DMS153 treated with DMSO at 0.1 percent for 48 hours (cell line): ENCODE measurements around the gene CASP6.

Experiments
- DNase-seq: peaks from one replicate; lab custom pipeline; 2025; ENCODE audit not compliant: unreplicated experiment; lab: John Stamatoyannopoulos, UW

CASP6 gene

DNA sequence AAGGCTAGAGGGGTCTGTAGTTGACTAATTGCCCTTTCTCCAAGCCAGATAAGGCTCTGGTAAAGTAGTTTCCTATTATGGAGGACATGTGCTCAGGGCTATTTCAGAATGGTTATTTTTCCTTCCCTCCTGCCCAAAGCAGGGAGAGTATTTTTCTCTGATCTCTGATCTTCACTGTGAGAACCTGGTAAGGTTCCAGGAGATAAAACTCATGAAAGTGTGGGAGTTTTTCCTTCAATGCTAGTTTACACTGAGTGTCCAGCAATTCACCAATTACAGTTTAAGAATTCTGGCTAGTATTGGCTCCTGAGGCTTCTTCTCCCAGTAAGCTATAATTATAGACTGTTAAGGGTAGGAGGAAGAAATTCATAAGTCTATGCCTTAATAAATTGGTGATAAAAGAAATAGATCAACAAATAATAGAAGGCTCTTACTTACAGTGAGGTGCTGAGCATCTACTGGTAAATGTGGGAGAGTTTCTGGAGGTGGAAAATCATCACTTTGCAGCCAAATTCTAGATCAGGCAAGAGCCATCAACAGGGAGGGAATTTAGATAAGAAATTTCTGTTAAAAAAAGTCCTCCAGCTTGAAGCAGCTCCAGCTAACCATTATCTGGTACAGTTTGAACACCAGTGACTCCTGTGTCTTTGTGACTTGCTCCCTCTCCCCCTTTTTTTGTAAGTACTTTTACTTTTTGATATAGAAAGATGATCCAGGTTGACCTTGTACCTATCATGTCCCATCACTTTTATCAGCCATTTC lies 30.9 kb downstream of the CASP6 start:
- DNase-seq, result no peak

DNA sequence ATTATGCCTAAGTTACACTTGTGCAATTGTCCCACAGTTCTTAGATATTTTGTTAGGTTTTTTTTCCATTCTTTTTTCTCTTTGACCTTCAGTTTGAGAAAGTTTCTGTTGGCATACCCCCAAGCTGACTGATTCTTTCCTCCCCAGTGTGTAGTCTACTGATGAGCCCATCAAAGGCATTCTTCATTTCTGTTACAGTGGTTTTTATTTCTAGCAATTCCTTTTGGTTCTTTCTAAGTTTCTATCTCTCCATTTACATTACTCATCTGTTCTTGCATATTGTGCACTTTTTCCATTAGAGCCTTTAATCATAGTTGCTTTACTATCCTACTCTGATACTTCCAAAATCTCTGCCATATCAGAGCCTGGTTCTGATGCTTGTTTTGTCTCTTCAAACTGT lies 31.9 kb downstream of the CASP6 start:
- DNase-seq, result no peak

DNA sequence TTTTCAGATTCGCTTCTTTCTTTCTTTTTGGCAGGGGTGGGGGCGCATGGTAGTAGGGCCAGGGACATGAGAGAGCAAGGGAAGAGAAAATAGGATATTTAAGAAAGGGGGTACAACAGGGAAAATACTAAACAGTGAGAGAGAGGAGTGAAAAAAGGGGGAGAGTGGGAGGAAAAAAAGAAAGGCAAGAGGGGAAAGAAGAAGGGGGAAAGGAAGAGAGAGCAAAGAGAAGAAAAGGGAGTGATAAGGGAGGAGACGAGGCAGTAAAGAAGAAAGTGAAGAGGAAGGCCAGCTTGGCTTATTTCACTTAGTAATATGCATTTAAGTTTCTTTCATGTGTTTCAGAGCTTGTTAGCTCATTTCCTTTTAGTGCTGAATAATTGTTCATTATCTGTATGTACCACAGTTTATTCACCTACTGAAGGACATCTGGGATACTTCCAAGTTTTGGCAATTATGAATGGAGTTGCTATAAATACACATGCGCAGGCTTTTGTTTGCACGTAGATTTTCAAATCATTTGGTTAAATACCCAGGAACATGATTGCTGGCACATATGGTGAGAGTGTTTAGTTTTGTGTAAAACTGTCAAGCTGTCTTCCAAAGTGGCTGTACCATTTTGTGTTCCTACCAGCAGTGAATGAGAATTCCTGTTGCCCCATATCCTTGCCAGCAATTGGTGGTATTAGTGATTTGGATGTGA lies 37.3 kb downstream of the CASP6 start:
- peak; percentile 15 for DNase-seq

DNA sequence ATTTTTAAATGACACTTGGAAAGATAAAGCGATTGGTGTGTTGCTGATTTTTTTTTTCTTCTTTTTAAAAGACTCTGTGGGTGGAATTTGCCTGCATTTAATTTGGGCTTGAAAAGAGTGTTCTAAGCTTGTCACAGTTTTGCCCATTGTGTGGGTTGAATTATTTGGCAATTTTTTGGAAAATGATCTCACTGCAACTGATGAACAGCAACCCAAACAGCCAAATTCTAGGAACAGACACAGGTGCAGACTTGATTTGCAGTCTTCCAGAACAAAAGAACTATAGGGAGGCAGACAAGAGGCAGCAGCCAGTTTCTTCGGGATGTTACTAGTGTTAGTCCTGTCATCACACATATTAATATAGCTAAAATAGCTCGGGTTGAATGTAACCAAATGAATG lies 40.5 kb downstream of the CASP6 start:
- no peak for DNase-seq

DNA sequence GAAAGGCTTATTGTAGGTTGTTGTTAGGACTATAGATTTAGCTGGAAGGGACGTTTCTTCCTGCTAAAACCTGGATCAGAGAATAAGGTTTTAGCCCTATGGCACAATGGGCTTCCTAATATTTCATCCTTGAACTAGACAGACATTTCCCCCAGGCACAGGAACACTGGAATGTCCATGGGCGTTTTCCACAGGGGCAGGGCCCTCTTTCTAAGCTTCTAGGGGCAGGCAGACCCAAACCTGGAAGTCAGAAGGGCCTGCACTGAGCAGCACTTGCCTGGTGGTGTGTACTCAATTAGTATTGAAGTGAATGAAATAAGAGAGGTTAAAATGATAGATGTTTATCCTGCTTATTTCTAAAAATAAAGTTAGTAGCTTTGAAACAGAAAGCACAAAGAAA lies 41.1 kb downstream of the CASP6 start:
- DNase-seq, result no peak

DNA sequence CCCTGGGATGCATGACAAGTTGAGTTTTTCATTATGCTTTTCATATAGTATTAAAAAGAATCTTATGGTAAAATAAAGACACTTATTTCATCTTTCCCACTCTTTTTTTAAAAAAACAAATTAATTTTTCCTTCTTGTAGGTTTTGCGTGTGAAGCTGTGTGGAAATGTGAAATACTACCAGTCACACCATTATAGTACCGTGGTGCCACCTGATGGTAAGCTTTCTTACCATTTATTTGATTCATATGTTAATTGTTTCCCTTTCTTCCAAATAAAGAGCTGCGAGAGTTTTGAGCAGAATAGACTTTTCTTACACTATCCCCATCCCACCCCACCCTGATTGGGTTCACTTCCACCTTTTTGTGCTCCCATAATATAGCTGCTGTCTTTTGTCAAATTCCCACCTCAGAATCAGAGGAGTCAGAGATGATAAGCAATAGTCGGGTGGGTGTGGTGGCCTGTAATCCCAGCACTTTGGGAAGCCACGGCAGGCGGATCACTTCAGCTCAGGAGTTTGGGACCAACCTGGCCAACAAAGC lies 44.3 kb downstream of the CASP6 start:
- no peak for DNase-seq

DNA sequence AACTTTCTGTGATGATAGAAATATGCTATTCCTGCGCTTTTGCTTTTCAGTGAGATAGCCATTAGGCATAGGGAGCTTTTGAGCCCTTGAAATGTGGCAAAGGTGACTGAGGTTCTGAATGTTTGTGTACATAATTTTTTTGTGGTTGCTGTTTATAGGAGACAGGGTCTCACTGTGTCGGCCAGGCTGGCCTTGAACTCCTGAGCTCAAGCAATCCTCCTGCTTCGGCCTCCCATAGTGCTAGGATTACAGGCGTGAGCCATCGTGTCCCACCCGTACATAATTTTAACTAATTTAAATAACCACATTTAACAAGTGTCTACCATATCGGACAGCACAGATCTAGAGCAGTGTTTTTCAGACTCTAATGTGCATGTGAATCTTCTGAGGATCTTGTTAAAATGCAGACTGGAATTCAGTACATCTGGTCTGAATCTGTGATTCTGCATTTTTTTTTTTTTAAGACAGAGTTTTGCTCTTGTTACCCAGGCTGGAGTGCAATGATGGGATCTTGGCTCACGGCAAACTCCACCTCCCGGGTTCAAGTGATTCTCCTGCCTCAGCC lies 45.3 kb downstream of the CASP6 start:
- DNase-seq, result no peak

DNA sequence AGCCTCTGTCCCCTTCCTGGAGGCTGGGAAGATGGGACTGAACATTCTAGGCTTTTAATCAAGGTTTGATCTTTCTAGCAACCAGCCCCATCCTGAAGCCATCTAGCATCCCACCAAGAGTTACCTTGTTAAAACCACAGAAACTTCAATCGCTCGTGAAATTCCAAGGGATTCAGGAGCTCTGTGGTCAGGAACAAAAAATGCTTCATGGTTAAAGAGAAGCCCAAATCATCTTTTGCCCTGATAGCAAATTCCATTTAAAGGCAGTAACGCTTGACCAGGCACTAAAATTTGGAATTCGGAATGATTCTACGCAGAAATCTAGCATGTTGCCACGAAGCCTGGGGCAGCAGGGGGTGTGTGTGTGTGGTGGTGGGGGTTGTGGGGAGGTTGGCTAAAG lies 47.8 kb downstream of the CASP6 start:
- no peak for DNase-seq

DNA sequence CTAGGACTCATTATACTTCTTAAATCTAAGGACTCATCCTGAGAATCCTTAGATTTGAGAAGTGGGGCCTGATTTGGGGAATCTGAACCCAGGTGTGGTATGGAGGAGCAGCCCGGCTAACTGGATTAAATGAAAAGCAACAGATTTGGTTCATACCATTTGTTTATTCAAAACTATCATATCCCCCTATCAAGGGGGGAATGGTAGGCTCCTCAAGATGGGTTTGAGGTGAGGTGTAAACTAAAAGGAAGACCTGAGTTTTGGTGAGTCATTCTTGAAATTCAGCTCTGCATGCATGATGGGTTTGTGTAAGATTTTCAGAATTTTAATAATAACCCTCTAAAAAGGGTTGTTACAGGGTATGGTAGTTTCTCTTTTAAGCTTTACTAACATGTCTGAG lies 53.4 kb downstream of the CASP6 start:
- no peak for DNase-seq

DNA sequence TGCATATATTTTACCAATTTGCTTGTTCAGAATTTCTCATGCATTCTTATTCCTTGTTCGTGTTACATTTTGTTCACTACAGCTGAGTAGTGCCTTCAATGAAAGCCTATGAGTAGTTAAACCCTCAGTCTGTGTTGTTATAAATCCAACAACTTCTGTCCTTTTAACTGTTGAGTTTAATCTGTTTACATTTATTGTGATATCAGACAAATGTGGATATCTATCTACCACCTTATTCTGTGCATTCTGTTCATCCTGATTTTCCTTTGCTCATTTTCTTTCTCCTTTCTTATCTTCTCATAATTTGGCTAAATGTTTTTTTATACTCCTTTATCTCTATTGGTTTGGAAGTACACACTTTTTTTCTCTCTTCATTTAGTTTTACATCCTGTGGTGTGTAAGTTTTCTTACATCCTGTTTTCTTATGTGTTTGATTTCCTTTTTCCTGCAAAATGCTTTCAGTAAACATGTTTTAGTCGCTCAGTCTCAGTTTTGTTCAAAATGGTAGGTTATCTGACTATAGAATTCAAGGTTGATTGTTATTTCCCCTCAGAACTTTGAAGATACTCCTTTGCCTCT lies 54.2 kb downstream of the CASP6 start:
- no peak for DNase-seq

DNA sequence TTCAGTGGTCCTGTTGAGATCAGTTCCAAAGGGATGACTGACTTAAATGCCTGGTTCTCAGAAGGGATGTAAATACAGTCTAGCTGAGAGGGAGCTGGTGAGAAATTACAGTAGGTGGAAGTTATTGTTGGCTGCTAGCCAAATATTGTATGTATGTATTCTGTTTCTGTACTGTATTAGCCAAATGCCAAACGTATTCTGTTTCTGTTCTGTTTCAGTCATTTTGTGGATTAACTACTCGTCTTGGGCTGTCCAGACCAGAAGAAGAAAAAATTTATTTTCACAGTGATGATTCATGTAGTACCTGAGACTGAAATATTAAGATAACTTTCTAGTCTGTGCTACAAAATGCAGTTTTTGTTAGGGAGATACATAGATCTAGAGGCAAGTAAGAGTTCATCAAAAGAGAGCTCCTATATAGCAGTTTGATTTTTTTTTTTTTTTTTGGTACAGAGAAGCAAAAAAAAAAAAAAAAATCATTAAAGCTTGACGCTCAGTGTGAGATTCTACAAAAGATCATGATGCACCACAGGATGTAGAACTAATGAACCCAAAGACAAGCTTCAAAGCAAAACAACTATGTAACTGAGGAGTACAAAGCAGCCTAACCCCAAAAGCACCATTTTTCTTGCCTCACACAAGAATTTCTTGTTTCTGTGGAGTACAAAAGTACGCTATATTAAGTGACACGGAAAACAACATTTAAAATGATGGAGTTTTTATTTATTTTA lies 54.8 kb downstream of the CASP6 start:
- no peak for DNase-seq

DNA sequence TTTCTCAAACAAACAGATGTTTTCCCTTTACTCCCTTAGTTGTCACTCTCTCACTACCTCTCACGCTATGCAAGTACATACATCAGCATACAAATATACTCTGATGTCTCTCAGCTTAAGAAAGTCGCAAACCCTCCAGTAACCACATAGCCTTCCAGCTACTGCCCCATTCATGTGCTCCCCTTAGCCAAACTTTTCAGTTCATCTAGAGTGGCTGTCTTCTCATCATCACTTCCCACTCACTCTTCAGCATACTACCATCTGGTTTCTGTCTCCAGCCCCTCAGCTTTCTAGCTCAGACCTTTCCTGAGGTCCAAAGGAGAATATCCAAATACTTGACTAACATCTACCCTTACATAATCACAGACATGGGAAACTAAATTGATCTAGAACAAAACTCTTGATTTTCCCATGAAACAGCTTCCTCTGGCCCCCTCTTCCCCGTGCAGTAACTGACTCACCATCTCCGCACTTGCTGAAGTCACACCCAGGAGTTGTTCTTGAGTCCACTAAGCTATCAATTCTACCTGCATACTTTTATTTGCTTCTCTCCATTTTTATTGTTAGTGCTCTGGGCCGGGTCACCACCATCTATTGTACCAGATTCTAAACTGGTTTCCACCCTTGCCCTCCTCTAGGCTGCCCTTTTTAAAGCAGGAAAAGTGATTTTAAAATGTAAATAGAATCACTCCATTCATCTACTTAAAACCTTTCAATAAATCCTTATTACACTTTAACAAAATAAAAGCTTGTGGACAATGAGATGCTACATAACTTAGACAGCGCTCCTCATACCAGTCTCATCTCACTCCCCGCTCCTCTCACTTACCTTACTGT lies 57.2 kb downstream of the CASP6 start:
- no peak for DNase-seq

DNA sequence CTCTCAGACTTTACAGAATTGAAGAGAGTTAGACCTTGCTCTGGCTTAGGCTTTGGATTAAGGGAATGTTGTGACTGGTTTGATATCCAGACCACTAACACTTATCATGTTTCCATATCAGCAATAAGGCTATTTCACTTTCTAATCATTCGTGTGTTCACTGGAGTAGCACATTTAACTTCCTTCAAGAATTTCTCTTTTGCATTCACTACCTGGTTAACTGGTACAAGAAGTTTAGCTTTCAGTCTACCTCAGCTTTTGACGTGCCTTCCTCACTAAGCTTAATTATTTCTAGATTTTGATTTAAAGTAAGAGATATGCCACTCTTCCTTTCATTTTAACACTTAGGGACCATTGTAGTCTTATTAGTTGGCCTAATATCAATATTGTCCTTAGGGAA lies 62.6 kb downstream of the CASP6 start:
- DNase-seq, result no peak
